ENCODE data around the gene KNTC1. TPM values are rescaled to one million over a fixed set of nuclear protein-coding genes. Genes with fewer than 3 reads are reported as not detected.

Gene KNTC1
- total RNA-seq, result 5.2 and 6.8 TPM in 2 replicates

GRCh38 chr12:122526683-122527477 is at the start of gene KNTC1, which contains the start of gene RSRC2:
Gene KNTC1, plus strand, starts transcription at chr12:122527249. Its CDS starts 2,815 bp downstream, at chr12:122530064.
Gene RSRC2, minus strand, starts transcription at chr12:122526936. Its CDS starts 83 bp downstream, at chr12:122526853.

GRCh38 chr12:122500685-122501488 is 26.2 kb upstream of the KNTC1 start, which contains the start of gene ZCCHC8:
Gene ZCCHC8, minus strand, starts transcription at chr12:122500932. Its CDS starts 92 bp downstream, at chr12:122500840.

Other genes with a start within 250 kb of the KNTC1 start
- 19.9 and 22.0 TPM in 2 replicates for gene CLIP1, start 104.6 kb upstream of the KNTC1 start, total RNA-seq
- 9.6 and 12.2 TPM in 2 replicates for gene ZCCHC8, start 26.3 kb upstream of the KNTC1 start, total RNA-seq
- gene RSRC2, start 313 bp upstream of the KNTC1 start, total RNA-seq, result 31.3 and 31.4 TPM in 2 replicates
- not detected in 2 replicates for gene HCAR2, start 176.1 kb downstream of the KNTC1 start, total RNA-seq
- gene HCAR3, start 189.6 kb downstream of the KNTC1 start, total RNA-seq, result not detected in 2 replicates
- 0.16 and 0.54 TPM in 2 replicates for gene HCAR1, start 203.6 kb downstream of the KNTC1 start, total RNA-seq
- gene DENR, start 225.6 kb downstream of the KNTC1 start, total RNA-seq, result 26.6 and 28.0 TPM in 2 replicates
- gene CCDC62, start 247.3 kb downstream of the KNTC1 start, total RNA-seq, result not detected in 2 replicates

Data from cardiac atrium fibroblast (primary cell).